Stimulated activated CD4-positive, alpha-beta T cell treated with anti-CD3 and anti-CD28 coated beads, Interleukin-12 subunit alpha, Interleukin-12 subunit beta, amount 100 ng/mL, for 24 hours (primary cell): ENCODE data around the gene CYP26B1.

Experiments
- DNase-seq, 2 experiments: peaks; one replicate each; pipeline ENCODE4 v3.0.0-alpha.2; 2020; ENCODE audit warnings: low read depth in 2 of 2

The CYP26B1 gene, protein sequence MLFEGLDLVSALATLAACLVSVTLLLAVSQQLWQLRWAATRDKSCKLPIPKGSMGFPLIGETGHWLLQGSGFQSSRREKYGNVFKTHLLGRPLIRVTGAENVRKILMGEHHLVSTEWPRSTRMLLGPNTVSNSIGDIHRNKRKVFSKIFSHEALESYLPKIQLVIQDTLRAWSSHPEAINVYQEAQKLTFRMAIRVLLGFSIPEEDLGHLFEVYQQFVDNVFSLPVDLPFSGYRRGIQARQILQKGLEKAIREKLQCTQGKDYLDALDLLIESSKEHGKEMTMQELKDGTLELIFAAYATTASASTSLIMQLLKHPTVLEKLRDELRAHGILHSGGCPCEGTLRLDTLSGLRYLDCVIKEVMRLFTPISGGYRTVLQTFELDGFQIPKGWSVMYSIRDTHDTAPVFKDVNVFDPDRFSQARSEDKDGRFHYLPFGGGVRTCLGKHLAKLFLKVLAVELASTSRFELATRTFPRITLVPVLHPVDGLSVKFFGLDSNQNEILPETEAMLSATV

DNA sequence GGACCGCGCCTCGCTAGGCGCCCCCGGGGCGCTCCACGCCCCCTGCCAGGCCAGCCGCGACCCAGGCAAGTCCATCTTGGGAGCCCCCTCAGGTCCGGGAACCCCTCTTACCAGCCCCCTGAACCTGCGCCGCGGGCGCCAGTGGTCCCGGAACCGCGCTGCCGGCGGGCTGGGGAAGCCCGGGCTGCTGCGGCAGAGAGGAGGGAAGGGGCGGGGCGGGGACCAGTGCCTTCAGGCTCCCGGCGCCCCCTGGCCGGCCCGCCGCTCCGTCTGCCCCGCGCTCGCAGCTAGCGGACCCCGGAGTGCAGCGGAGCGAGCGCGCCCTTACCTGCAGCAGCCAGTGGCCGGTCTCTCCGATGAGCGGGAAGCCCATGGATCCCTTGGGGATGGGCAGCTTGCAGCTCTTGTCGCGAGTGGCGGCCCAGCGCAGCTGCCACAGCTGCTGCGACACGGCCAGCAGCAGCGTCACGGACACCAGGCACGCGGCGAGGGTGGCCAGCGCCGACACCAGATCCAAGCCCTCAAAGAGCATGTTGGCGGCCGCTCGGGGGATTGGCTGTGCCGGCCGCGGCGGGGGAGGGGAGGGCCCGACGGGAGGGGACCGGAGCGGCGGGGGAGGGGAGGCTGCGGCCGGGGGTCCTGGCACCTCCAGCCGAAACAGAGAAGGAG, at the start of gene CYP26B1:
TSS of gene CYP26B1 (minus strand) at position 560 of the 669 bp plus-strand sequence. CDS start at position 532, 28 bp downstream.
- no peak for DNase-seq

DNA sequence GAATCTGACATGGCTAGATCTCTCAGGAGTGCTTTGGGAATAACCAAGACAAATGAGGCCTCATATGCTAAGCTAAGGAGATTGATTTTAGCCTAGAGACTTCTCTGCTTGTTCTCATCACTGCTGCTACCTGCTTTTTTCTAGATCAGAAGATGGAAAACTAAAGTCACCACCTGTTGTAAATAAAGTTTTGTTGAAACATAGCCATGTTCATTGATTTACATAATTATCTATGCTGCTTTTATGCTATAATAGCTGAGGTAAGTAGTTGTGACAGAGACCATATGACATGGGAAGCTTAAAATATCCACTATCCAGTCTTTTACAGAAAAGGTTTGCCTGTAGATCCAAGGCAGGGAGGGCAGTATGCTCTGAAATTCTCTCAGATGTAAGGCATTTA, 46.1 kb upstream of the CYP26B1 start:
- no peak for DNase-seq

DNA sequence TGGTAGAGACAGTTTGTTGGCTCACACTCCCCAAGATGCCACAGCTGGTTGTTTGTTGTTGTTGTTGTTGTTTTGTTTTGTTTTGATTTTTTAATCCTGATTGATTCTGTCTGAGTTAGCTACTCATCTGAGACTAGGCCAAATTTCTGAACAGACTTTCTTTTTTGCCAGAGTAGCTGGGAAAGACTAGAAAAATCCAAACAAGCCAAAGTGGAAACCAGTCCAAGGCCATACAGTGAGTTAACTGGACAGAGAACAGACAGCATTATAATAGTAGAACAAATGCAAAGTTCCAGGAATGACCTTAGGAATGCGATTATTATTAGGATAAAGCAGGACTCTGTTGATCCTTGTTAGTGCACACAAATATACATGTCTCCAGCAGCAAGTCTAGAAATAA, 43.8 kb upstream of the CYP26B1 start:
- no peak for DNase-seq

DNA sequence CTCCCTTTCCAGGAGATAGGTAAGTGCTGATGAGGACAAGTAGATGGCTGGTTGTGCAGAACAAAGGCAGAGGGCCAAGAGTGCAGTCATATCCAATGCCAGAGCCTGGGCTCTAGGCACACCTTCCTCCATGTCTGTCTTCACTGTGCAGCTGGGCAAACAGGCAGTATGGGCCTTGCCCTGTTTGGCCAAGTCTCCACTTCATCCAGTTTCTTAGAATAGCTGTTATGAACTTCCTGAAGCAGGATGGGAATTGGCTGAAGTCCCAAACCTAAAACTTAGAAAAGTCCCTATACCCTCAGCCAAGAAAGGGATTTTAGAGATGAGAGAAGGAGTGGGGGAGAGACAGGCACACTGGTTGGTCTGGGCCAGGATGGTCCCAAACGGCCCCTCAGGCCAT, 37.5 kb upstream of the CYP26B1 start:
- DNase-seq, result no peak

DNA sequence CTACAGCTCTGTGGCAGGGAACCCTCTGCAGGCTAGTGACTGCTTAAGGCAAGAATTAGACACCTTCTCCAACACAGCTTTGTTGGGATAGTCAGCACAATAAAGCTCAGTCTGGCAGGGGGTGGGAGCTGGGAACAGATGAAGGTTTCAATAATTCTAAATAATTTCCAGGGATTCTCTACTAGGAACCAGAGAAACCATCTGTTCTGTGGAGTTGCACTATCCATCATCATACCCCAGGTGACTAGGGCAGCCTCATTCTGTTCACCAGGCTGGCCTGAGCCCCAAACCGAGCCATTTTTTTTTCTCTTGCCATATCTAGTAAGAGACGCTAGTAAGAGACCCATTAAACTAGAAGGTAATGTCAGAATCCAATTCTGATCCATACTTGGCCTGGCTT, 35.8 kb upstream of the CYP26B1 start:
- DNase-seq, result no peak

DNA sequence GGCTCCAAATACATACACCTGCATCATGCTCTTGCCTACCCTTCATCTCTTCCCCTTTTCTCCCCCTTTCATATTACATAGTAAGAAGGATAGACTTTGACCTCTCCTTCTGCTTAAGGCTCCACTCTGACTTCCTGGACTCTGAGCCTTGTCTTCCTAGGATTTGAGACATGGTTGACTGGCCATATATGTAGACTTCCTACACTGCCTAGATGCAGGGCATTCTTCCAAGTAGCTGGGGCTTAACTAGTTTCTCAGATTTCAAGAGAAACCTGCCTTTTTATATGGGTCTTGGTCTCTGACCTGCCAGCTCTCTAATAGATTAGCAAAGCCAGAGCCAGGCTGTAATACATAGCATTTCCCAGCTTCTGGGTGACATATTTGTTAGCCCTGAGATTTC, 35.4 kb upstream of the CYP26B1 start:
- no peak for DNase-seq

DNA sequence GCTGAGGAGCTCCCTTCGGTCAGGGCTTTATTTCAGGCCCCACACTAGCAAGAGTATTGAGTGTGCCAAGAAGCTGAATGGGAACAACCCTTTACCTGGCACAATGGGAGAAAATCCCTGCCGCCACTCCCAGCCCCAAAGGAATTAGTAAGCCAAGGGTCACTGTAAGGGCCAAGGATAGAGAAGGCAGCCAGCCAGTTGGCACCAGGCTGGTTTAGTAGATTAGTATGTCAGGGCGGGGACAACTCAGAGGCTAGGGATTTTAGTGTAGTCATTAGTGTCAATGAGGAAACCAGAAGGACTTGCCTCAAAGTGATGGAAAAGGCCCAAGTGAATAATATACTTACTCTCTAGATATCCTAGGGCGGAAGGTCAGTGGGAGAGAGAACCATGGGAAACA, 34.9 kb upstream of the CYP26B1 start:
- DNase-seq, result no peak

DNA sequence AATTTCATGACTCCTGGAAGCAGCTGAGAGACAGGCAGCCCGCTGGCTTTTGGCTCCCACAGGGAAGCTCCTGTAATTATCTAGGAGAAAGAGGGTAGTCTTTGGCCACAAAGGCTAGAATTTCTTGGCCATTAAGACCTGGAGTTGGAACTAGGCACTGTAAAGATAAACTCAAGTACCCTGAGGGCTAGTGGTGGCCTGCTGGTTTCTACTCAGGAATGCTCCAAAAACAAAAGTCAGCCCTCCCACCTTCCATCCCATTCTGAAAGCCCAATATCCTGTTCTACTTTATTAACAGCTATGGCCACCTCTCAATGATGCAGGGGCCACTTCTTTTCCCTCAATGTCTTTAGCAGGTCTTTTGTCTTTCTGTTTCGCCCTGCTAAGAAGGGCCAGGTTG, 34.0 kb upstream of the CYP26B1 start:
- no peak for DNase-seq

DNA sequence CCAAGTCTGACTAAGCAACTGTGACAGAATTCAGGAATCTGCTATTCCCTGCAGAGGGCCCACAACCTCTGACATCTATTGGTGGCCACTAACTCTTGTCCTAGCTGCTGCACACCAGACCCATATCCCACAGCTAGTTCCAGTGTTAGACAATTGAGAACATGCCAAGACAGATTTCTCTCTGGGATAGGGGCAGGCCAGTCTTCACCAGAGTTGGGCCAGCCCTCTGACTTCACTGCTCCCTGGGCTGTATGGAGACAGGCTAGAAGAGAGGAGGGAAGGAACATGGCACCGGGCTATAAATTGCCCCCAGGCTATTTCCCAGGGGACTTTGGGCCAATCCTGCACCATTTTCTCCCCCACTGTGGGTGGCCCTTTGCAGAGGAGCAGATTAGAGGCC, 32.7 kb upstream of the CYP26B1 start:
- no peak for DNase-seq

DNA sequence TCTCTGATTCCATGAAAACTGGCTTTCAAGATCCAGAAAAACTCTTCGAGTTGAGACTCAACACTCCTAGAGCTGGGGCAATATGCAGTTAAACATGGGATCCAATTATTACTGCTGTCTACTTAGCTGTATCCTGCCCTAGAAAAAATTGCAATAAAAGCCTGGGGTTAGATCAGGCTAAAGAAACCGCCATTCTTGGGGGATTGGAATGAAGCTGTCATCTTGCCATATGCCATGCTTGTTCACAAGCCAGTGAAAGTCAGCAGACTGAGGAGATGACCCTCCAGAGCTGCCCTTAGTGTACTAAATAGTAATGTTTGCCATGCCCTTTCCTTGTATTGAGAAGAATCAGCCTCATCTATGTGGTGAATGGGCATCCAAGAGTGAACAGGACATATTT, 30.9 kb upstream of the CYP26B1 start:
- DNase-seq, result no peak

DNA sequence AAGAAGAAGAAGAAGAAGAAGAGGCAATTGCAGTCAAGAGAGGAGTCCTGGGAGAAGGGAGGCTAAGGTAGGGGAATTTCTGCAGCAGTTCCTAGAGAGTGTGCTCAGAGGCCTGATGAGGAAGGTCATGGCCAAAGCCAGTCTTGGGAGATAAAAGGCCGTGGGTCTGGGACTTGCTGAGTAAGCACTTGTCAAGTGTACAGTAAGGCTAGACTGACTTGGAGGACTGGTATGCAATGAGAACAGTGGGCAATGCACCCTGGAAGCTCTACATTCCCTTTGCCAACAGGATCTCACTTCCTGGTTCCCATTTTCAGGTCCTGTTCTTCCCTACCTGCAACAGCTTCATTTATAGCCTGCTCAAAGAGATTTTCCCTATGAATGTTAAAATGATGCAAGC, 28.6 kb upstream of the CYP26B1 start:
- DNase-seq, result no peak

DNA sequence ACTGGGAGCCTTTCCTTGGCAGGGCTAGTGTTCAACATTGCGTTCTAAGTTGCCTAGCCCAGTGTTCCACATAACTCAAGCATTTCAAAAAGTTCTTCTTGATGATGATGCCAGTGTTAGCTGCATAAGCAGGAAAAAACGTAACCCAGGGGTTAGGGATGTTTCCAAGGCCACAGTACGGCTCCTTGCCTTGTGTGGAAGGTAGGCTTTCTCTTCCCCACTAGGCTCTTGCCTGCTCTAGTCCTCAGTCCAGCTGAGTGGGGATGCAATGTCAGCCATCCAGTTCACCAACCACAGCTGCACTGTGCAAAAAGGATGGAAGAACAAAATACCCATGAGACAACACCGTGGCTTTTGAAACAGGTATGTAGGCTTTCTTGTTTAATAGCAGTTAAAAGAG, 28.0 kb upstream of the CYP26B1 start:
- DNase-seq, result no peak

DNA sequence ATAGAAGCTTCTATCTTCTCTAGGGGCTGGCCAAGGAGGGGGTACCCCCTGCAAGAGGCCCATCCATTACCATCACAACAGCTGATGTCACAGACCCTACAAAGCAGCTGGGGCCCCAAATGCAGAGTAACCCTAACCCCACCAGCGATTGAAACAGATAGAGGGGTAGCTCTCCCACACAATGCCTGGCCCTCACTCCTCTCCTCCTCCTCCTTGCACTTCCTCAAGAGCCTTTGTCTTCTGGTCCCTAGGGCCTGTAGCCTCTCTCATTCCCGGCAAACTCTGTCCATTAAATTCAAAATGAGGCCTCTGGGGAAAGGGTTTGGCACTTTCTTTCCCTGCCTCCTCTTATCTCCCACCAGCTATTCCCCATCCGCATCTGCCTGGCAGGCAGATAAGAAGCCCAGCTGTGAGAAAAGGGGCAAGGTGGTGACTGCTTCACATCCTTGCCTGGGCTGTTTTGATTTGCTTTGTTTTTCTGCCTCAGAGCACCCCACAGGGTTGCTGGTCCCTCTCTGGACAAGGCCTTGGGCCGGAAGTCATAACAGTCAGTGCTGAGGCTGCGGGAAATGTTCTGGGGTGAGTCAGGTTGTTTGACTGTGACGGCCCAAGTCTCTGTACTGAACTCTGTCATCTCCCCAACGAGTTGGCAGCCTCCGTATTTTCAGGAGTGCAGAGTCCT, 26.1 kb upstream of the CYP26B1 start:
- DNase-seq, result no peak

DNA sequence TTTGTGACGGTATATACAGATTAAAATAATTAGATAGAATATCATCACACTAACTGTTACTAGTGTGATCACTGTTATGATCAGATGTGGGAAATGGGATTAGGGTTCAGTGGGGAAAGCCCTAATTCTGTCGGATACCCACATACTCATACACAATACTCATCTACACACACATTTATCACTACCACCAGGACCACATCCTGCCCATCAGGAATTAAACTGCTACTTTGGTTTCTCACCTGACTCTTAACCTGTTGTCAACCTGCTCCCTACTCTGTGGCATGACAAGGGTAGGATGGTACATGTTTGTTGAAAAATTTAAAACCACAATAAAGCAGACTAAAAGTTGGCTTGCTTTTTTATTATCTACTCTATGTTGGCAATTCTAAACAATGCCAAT, 24.8 kb upstream of the CYP26B1 start:
- DNase-seq, result no peak

DNA sequence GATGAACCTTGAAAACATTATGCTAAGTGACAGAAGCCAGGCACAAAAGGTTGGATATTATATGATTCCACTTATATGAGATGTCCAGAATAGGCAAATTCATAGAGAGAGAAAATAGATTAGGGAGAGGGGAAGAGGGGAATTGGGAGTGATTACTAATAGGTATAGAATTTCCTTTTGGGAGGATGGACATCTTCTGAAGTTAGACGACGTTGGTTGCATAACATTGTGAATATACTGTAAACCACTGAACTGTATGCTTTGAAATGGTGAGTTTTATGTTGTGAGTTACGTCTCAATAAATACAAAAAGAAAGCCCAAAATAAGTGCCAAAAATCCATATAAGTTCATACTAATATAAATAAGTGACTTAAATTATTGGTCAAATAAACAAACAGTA, 18.6 kb upstream of the CYP26B1 start:
- DNase-seq, result no peak

DNA sequence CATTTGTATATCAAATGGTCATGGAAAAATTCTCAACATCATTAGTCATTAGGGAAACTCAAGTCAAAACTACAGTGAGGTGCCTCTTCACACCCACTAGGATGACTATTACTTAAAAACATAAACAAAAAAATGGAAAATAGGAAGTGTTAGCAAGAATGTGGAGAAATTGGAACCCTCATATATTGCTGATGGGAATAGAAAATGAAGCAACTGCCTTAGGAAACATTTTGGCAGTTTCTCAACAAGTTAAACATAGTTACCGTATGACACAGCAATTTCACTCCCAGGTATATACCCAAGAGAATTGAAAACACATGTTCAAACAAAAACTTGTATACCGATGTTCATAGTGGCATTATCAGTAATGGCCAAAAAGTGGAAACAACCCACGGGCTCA, 18.1 kb upstream of the CYP26B1 start:
- no peak for DNase-seq

DNA sequence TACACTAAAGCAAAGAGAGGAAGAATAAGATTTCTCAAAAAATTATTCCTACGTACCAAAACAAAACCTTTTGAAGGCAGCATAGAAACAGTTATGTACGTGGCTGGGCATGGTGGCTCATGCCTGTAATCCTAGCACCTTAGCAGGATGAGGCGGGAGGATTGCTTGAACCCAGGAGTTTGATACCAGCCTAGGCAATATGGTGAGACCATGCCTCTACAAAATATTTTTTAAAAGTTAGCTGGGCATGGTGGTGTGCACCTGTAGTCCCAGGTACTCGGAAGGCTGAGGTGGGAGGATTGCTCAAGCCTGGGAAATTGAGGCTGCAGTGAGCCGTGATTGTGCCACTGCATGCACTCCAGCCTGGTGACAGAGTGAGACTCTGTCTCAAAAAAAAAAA, 14.9 kb upstream of the CYP26B1 start:
- DNase-seq, result no peak

DNA sequence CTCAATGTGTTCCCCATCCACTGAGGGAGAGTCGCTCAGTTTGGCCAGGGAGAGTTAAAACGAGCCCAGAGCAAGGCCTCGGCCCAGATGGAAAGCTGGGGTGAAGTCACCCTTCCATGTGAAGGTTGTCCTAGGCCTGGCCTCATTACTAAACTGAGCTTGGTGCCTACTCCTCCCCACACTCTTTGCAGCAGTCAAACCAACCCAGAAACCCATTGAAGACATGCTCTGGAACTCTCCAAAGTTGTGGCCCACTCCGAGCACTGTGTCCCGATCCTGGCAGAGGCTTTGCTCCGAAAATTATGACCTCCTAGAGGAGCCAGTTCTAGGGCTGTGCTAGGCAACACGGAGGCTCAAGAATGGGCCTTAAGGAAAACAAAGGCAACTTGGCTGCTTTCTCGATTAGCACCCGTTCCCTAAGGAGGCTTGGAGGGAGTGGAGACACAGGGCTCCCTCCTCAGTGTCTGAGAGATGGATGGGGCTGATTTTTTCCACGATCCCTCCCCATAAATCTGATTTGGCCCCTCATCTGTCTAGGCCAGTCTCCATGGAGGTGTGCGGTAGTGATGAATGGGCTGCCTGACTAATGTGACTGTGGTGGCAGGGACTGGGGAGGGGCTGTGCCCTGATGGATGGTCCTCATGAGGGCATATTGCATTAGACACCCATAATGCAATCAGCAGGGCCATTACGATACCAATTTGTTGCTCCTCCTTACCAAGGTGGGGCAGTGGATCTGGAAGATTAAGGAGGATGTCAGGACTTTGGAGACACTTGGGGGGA, 11.7 kb upstream of the CYP26B1 start:
- no peak for DNase-seq

DNA sequence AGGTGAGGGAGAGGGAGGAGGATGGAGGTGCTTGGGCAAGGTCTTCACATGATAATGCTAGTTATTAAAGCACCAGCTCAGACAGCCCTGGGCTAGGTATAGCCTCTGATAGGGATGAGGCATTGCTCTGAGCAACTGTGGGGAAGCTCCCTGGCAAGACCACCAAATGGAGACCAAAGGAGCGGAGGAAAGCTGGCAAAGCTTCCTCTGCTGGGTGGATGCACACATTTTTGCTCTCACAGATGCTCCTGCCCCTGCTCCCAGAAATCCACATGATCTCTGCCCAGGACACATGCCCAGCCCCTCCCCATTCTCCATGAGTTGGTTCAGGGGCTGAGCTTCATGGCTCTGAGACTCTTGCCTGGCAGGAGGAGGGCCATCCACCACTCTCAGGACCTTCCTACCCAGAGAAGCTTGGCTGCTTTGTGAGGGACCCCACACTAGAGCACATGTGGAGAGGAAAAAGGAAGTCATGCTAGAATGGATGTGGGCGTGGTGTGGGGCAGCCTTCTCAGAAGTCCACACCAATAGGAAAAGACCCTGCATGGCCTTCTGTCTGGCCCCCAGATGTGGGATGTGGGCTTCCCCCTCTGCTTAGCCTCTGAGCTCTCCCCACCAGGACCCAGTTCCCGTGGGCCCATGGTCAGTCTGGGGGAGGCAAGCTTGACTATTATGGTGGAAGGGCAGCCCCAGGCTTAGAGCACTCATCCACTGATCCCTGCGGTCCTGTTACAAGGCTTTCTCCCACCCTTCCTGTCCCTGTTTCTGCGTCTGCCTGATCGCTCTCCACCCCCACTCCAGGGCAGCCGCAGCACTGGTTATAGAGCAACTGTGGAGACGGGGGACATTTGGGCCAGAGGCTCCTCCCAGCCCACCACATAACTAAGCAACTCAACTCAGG, 10.5 kb upstream of the CYP26B1 start:
- DNase-seq, result no peak

DNA sequence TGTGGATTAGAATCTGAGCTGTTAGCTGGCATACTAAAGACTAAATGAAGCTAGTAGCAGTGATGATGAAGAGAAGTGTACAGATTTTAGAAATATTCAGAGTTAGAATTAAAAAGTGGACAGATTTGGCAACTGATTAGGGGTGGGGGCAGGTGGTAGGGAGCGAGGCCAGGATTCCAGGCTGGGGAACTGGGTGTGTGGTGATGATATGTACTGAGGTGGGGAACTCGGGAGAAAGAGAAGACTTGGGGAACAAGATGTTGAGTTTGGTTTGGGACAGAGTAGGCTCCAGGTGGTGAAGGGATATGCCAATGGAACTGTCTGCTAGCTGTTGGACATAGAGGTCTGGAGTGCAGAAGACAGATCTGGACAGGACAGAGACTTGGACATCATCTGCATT, 9.2 kb upstream of the CYP26B1 start:
- no peak for DNase-seq

DNA sequence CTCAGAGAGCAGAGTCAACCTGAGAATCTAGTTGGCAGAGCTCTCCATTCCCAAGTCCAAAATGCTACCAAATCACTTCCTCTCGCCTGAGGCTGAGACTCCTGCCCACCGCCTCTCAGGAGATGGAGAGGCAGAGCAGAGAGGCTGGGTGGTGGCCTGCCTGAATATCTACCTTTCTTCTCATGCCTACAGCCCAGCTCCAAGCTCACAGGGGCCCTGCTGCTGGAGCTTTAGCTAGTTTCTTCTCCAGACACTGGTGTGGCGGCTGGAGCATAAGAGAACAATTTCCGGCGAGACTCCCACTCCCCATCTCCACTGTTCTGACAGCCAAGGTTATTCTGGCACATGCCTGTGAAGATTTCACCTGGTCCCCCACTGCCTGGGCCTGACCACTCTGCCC, 8.1 kb upstream of the CYP26B1 start:
- no peak for DNase-seq
